AG10803 (cell line): ENCODE results near the gene PLEKHM3.
"Not testable (repeated sequence)": the region's sequence is repeated elsewhere in the genome, so short reads cannot be mapped to it uniquely, and the experiment has no call there.

ENCODE experiments used
- DNase-seq: peaks from one replicate; pipeline ENCODE4 v3.0.0; 2010; ENCODE audit warnings: low read depth
- H3K4me3 ChIP-seq: 2 replicates; pipeline ENCODE4 v1.5.1; 2011; ENCODE audit warnings: mild to moderate bottlenecking, low read length, control low read depth
- TF ChIP-seq, protein P1 (sequence below): conservative IDR thresholded peaks from 2 replicates; pipeline ENCODE4 v1.5.1; 2011; ENCODE audit warnings: mild to moderate bottlenecking, low read length, control low read depth, inconsistent platforms

Gene PLEKHM3

DNA sequence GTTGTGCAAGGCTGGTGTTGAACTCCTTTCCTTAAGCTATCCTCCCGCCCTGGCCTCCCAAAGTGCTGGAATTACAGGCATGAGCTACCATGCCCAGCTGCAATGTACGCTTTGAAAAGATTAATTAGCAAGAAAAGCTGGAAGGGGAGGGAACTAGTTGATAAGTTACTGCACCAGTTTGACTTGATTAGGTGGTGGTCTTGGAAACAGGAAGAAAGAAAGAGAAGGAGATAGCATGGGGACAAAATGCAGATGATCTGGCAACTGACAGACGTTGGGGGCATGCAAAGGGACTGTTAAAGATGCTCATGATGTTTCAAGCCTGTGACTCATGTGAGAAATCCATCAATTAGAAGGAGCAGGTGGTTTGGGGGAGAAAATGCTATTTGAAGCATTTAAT is 68.6 kb downstream of the PLEKHM3 start:
- H3K4me3 ChIP-seq = no peak overlapping the region
- TF ChIP-seq, protein P1, sequence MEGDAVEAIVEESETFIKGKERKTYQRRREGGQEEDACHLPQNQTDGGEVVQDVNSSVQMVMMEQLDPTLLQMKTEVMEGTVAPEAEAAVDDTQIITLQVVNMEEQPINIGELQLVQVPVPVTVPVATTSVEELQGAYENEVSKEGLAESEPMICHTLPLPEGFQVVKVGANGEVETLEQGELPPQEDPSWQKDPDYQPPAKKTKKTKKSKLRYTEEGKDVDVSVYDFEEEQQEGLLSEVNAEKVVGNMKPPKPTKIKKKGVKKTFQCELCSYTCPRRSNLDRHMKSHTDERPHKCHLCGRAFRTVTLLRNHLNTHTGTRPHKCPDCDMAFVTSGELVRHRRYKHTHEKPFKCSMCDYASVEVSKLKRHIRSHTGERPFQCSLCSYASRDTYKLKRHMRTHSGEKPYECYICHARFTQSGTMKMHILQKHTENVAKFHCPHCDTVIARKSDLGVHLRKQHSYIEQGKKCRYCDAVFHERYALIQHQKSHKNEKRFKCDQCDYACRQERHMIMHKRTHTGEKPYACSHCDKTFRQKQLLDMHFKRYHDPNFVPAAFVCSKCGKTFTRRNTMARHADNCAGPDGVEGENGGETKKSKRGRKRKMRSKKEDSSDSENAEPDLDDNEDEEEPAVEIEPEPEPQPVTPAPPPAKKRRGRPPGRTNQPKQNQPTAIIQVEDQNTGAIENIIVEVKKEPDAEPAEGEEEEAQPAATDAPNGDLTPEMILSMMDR = no peak
- DNase-seq = no peak

DNA sequence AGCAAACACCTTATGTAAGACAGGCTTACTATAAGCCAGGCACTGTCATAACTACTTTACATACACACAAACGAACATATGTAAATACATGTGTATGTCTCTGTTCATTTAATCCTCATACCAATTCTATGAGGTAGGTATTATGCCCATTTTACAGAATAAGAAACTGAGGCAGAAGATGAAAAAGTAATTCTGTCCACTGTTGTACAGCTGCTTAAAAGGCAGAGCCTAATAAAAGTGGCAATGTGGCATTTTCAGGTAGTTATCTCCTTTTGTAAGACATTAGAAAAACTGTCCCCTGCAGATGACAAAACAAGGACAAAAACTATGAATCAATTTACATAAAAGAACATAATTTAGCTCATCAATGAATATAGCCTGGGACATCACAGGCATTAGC is 69.9 kb downstream of the PLEKHM3 start:
- TF ChIP-seq, protein P1 = no peak
- no peak overlapping the region for H3K4me3 ChIP-seq
- no peak for DNase-seq

DNA sequence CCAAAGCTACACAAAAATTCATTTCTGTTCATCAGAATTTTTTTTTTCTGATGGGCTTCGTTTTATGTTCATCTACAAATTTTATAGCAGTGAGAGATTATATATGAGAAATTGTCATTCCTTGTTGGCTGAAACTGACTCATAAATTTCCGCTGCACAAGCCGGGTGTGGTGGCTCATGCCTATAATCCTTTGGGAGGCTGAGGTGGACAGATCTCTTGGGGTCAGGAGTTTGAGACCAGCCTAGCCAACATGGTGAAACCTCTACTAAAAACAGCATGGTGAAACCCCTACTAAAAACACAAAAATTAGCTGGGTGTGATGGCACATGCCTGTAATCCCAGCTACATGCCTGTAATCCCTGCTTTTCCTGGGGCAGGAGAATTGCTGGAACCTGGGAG is 72.0 kb downstream of the PLEKHM3 start:
- TF ChIP-seq, protein P1 = no peak
- DNase-seq = no peak
- no peak overlapping the region for H3K4me3 ChIP-seq

DNA sequence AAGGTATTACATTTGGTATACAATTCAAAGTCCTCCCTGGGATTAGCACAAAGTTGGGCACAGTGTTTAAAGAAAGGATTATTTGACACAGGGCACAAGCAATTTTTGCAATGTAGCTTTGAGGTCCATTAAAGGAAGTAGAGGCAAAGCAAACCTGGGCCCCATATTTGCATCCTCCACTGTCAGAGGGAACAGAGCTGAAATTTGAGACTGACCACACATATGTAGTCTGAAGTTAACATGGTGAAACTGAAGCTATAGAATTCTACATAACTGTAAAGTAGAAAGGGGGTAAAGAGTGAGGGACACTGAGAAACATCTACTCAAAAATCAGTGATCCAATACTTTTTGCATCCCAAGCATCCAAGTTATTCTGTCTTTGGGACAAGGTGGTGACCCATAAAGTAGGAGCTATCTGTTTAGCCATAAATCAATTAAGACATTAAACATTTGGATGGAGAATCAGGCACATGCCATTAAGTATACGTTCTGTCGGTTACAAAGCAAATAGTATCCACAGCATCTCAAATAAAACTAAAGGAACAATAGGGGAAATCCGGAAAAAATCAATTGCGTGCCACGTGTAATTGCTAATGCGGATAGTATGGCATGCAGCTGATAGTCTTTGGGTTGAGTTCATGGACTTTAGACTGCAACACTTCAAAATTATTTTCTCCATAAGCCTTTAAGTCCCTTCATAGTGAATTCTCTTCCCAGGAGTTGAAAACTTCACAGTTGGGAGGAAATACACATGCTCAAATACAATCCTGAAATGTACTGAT is 72.6 kb downstream of the PLEKHM3 start:
- no peak overlapping the region for H3K4me3 ChIP-seq
- no peak for DNase-seq
- TF ChIP-seq, protein P1 = no peak

DNA sequence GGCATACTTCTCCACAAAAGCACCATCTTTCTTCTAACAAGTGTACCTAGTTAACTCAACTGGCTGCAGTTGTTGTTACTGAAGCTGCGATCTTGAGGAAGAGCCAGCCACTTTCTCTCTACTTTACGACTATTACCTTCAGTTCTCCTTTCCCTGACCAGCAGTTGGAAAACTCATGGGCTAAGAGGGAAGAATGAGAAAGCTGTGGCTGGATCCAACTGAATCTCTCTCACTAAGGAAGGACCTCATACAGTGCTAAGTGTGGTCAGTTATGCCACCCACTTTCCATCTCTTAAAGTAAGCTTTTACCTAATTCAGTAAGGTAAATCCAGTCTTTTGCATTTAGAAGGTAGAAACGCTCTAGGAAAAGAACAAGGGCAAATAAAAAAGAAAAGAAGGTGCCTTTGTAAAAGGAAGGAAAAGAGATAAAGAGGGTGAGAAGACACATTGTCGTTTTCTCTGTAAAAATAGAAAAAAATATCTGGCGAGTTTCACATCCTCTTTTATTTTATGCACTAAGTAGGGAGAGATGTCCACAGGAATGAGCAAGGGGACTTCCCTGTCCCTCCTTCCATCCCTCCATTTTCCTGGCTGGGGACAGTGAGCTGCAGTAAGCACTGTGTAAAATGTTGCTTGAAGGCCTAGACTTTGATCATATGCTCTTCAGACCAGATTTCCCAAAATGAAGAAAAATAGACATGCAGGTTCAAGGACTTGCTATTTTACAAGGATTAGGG is 73.4 kb downstream of the PLEKHM3 start:
- TF ChIP-seq, protein P1 = no peak
- DNase-seq = no peak
- H3K4me3 ChIP-seq = no peak overlapping the region

DNA sequence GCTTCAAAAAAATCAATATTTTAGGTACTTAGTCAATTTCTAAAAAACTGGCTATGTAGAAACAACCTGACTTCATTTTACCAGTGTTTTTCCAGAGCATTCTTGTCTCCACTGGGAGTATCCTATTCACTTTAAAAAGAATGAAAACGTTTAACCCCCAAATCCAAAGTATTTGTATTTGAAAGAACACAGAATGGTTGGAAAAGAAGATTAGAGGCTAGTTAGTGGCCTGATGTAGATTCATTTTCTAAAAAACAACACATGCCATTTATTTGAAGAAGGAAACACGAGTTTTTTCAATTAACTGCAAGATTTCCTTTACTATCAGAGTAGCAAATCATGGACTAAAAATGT is 74.6 kb downstream of the PLEKHM3 start:
- no peak overlapping the region for H3K4me3 ChIP-seq
- TF ChIP-seq, protein P1 = no peak
- no peak for DNase-seq

DNA sequence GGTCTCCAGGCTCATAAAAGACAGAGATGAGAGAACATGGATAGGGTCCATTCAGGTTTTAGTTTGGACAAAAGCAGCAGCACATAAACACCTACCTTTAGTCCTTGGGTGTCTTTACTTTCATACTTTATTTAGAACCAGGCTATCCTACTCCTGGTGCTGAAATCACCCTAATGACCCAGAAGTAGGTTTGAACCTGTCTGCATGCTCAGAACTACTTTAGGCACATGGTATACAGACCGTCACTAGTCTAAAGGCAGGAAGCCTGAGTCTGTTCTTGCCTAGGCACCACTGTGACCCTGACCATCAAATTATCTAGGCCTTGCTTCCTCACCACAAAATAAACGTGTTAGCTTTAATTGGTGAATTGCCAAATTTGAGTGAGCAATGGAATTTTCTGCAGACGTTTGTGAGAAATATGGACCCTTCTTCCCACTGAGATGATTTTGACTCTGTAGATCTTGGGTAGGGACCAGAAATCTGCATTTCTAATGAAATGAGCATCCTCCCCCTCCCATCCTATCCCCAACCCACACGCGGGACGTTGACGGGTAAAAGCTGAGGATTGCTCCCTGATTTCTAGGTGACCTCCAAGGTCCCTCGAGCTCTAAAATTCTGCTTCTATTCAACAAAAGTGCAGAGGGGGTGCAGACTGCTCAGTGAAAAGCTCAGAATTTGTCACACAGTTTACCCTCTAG is 75.1 kb downstream of the PLEKHM3 start:
- TF ChIP-seq, protein P1 = no peak
- no peak overlapping the region for H3K4me3 ChIP-seq
- DNase-seq = no peak

DNA sequence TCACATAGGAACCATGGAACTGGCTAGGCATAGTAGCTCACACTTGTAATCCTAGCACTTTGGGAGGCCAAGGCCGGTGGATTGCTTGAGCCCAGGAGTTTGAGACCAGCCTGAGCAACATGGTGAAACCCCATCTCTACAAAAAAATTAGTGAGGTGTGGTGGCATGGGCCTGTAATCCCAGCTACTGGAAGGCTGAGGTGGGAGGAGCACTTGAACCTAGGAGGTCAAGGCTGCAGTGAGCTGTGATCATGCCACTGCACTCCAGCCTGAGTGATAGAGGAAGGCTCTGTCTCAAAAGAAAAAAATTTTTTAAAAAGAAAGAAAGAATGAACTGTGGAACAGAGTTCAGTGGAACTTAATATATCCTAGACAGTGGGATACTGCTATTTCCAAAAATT is 76.1 kb downstream of the PLEKHM3 start:
- H3K4me3 ChIP-seq, DNase-seq: not testable (repeated sequence)
